SK-N-MC (cell line): ENCODE measurements around the gene GANC.
"Not testable (repeated sequence)": the region's sequence is repeated elsewhere in the genome, so short reads cannot be mapped to it uniquely, and the experiment has no call there.

Experiments
- EZH2 ChIP-seq: fragments of 200-600 bp; sonication (generic); IDR thresholded peaks from one replicate; pipeline ENCODE4 v1.6.1; 2017; ENCODE audit warnings: antibody characterized with exemption
- POLR2AphosphoS5 ChIP-seq: IDR thresholded peaks from 2 replicates; pipeline ENCODE4 v1.6.1; 2012; ENCODE audit warnings: mild to moderate bottlenecking, low read depth, low read length, borderline replicate concordance

- TF ChIP-seq POLR2AphosphoS5, EZH2: not testable (repeated sequence)
Measured at GRCh38 chr15:42228981-42229380, 44.0 kb upstream of the GANC start.
